A673 (cell line): ENCODE data around the gene TADA2A.

Experiments used
- EZH2 ChIP-seq: fragments of 200-600 bp; sonication (generic); IDR thresholded peaks from 2 replicates; pipeline ENCODE4 v1.6.1; 2017; ENCODE audit warnings: borderline replicate concordance, low read depth, mild to moderate bottlenecking, mixed read lengths, antibody characterized with exemption, low read length; ENCODE audit not compliant: poor library complexity, severe bottlenecking
- TF ChIP-seq, protein P1 (sequence below): fragments of 300-800, 200-600 bp; sonication (generic); conservative IDR thresholded peaks from 2 replicates; pipeline ENCODE4 v1.5.1; 2017; ENCODE audit warnings: low read depth, mild to moderate bottlenecking, antibody characterized with exemption, low read length, moderate library complexity, mixed read lengths

DNA sequence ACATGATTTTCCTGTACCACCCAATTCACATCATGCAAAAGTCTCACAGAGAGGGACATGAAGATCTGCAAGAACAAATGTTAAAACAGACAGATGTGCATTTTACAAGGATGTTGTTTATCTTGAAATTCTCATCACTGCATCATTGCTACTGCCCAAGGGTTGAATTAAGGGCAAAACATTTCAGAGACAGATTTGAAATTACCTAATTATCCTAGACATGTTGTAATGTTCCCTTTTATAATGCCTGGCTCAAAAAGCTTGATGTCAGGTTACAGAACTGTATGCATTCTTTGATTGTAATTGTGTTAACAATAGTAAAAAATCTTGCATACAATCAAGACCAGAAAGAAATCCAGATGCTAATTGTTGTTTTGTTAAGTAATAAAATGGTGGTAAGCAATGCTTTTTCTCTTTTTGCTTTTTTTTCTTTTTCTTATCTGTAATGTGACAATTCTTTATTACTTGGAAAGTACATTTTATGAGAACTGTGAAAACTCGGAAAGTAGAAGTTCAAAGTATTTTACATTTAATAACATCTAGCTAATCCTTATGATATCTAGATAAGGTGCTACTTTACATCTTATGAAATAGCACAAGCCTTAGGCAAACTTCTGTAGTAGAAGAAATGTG lies 79.4 kb downstream of the TADA2A start:
- TF ChIP-seq, protein P1, sequence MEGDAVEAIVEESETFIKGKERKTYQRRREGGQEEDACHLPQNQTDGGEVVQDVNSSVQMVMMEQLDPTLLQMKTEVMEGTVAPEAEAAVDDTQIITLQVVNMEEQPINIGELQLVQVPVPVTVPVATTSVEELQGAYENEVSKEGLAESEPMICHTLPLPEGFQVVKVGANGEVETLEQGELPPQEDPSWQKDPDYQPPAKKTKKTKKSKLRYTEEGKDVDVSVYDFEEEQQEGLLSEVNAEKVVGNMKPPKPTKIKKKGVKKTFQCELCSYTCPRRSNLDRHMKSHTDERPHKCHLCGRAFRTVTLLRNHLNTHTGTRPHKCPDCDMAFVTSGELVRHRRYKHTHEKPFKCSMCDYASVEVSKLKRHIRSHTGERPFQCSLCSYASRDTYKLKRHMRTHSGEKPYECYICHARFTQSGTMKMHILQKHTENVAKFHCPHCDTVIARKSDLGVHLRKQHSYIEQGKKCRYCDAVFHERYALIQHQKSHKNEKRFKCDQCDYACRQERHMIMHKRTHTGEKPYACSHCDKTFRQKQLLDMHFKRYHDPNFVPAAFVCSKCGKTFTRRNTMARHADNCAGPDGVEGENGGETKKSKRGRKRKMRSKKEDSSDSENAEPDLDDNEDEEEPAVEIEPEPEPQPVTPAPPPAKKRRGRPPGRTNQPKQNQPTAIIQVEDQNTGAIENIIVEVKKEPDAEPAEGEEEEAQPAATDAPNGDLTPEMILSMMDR: no peak
- no peak for TF ChIP-seq EZH2
